ENCODE data around the gene TENM4. TPM values are rescaled to one million over a fixed set of nuclear protein-coding genes. Genes with fewer than 3 reads are reported as not detected.

Gene TENM4
- total and polyA plus RNA-seq, 10 of the 15 experiments (the other 5 are each of a cell fraction or from before 2014, with no cell fraction given): 0.03 to 0.12 (median 0.06) TPM; not detected in 7

GRCh38 chr11:78666675-78667160, 774.1 kb downstream of the TENM4 start:
- Histone ChIP-seq H3K36me3 (ENCODE audit: control insufficient read depth in 2 of 2, insufficient read depth in 2 of 2, low read length in 1 of 2) (no peaks in the 10 kb centered on the region), H3K9ac (ENCODE audit: control insufficient read depth, insufficient read depth, low read length) (no peak overlapping the region), H3K4me2 (ENCODE audit: control insufficient read depth, insufficient read depth) (no peak overlapping the region), H3K9me3 (replicated peaks; ENCODE audit: control insufficient read depth, insufficient read depth, low read length) (no peaks in the 10 kb centered on the region), H3K4me3 (no peak overlapping the region), H3K4me1 (ENCODE audit: control insufficient read depth, insufficient read depth, low read length) (no peaks in the 10 kb centered on the region), H3K79me2 (ENCODE audit: control insufficient read depth, insufficient read depth, low read length) (no peaks in the 10 kb centered on the region), H4K20me1 (ENCODE audit: control insufficient read depth, insufficient read depth) (no peaks in the 10 kb centered on the region), H3K27me3 (replicated peaks in 1 of 2; ENCODE audit: control insufficient read depth in 2 of 2, insufficient read depth in 2 of 2, low read length in 1 of 2) (no peaks in the 10 kb centered on the region; a peak in 1 of 4 replicates), H3K27ac (ENCODE audit: control insufficient read depth, insufficient read depth) (no peak overlapping the region), H2AFZ (ENCODE audit: control insufficient read depth, low read depth, low read length) (no peak overlapping the region)
- TF ChIP-seq BACH1 (IDR thresholded peaks at IDR 0.05; ENCODE audit: borderline replicate concordance) (no peak), CREM (IDR thresholded peaks at IDR 0.05; ENCODE audit: low read depth) (no peak), NRF1 (conservative IDR thresholded peaks at IDR 0.05; ENCODE audit: low read depth, low read length) (no peak), NFYB (IDR thresholded peaks at IDR 0.05; ENCODE audit: insufficient read depth, low read depth, low read length) (no peak), E2F4 (IDR thresholded peaks at IDR 0.05; ENCODE audit: low read depth, low read length) (no peak)
- no peak for DNase-seq (ENCODE audit: low read depth, low spot score)
- BruUV-seq (replicated peaks): no TSS peak
- intact Hi-C loops (cut with micrococcal nuclease; ENCODE audit: unreplicated experiment) (no loop called here), in situ Hi-C loops (cut with MboI) (no loop called here)
- ChIA-PET CTCF (no interaction called here), SMC1A (ENCODE audit: uncharacterized antibody, unreplicated experiment) (no interaction called here), POLR2A (no interaction called here), RAD21 (ENCODE audit: unreplicated experiment) (no interaction called here)
- ATAC-seq: no peak
- no peak for FAIRE-seq

GRCh38 chr11:78664636-78665035, 776.2 kb downstream of the TENM4 start:
- POLR2A ChIA-PET: no interaction called here
- SMC1A ChIA-PET (ENCODE audit: uncharacterized antibody, unreplicated experiment): no interaction called here
- RAD21 ChIA-PET (ENCODE audit: unreplicated experiment): interaction anchor here (0.6 kb wide), 1 partner anchor 290 kb away, joined by 3 read pairs; no protein-coding TSS in a partner anchor
- BruUV-seq (replicated peaks): no TSS peak
- peaks cover 0 to 2% of the 10 kb centered on the region in 2 experiments; a peak in 3 of 4 replicates for H3K27me3 ChIP-seq (replicated peaks in 1 of 2; ENCODE audit: control insufficient read depth in 2 of 2, insufficient read depth in 2 of 2, low read length in 1 of 2)
- H3K27ac ChIP-seq (ENCODE audit: control insufficient read depth, insufficient read depth): no peak overlapping the region
- H2AFZ ChIP-seq (ENCODE audit: control insufficient read depth, low read depth, low read length): no peak overlapping the region
- no peak for DNase-seq (ENCODE audit: low read depth, low spot score)
- ATAC-seq: no peak
- no peak overlapping the region for H3K4me3 ChIP-seq
- no peaks in the 10 kb centered on the region for H3K4me1 ChIP-seq (ENCODE audit: control insufficient read depth, insufficient read depth, low read length)
- CTCF ChIA-PET: interaction anchor here (1.9 to 2.0 kb wide), 2 partner anchors 17 to 19 kb away, joined by 6 to 7 read pairs; no protein-coding TSS in a partner anchor
- no peak overlapping the region for H3K4me2 ChIP-seq (ENCODE audit: control insufficient read depth, insufficient read depth)
- in situ Hi-C loops (cut with MboI) (no loop called here), intact Hi-C loops (cut with micrococcal nuclease; ENCODE audit: unreplicated experiment) (no loop called here)
- no peaks in the 10 kb centered on the region for H3K79me2 ChIP-seq (ENCODE audit: control insufficient read depth, insufficient read depth, low read length)
- no peaks in the 10 kb centered on the region for H4K20me1 ChIP-seq (ENCODE audit: control insufficient read depth, insufficient read depth)
- 60% methylated on average over 1 of the region's 1 CpG for WGBS (ENCODE audit: insufficient coverage, insufficient replicate concordance, low lambda C conversion rate, missing lambda C conversion rate)
- H3K9ac ChIP-seq (ENCODE audit: control insufficient read depth, insufficient read depth, low read length): no peak overlapping the region
- no peaks in the 10 kb centered on the region for H3K9me3 ChIP-seq (replicated peaks; ENCODE audit: control insufficient read depth, insufficient read depth, low read length)
- no peak for FAIRE-seq
- H3K36me3 ChIP-seq (ENCODE audit: control insufficient read depth in 2 of 2, insufficient read depth in 2 of 2, low read length in 1 of 2): no peaks in the 10 kb centered on the region
- no peak for TF ChIP-seq MTA2 (IDR thresholded peaks at IDR 0.05; ENCODE audit: low read depth)
- TF ChIP-seq GATAD2B (conservative IDR thresholded peaks at IDR 0.05; ENCODE audit: low read depth): no peak
- no peak for TF ChIP-seq NR2C2 (IDR thresholded peaks at IDR 0.05; ENCODE audit: borderline replicate concordance, control insufficient read depth, insufficient read length, low read depth)
- no peak for TF ChIP-seq RUNX3 (IDR thresholded peaks at IDR 0.05; ENCODE audit: low read length)
- TF ChIP-seq, protein P1, sequence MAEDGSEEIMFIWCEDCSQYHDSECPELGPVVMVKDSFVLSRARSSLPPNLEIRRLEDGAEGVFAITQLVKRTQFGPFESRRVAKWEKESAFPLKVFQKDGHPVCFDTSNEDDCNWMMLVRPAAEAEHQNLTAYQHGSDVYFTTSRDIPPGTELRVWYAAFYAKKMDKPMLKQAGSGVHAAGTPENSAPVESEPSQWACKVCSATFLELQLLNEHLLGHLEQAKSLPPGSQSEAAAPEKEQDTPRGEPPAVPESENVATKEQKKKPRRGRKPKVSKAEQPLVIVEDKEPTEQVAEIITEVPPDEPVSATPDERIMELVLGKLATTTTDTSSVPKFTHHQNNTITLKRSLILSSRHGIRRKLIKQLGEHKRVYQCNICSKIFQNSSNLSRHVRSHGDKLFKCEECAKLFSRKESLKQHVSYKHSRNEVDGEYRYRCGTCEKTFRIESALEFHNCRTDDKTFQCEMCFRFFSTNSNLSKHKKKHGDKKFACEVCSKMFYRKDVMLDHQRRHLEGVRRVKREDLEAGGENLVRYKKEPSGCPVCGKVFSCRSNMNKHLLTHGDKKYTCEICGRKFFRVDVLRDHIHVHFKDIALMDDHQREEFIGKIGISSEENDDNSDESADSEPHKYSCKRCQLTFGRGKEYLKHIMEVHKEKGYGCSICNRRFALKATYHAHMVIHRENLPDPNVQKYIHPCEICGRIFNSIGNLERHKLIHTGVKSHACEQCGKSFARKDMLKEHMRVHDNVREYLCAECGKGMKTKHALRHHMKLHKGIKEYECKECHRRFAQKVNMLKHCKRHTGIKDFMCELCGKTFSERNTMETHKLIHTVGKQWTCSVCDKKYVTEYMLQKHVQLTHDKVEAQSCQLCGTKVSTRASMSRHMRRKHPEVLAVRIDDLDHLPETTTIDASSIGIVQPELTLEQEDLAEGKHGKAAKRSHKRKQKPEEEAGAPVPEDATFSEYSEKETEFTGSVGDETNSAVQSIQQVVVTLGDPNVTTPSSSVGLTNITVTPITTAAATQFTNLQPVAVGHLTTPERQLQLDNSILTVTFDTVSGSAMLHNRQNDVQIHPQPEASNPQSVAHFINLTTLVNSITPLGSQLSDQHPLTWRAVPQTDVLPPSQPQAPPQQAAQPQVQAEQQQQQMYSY (CRISPR knock-in tag; IDR thresholded peaks at IDR 0.05): no peak
- no peak for TF ChIP-seq RB1 (IDR thresholded peaks at IDR 0.05; ENCODE audit: borderline replicate concordance)
- TF ChIP-seq, protein P2, sequence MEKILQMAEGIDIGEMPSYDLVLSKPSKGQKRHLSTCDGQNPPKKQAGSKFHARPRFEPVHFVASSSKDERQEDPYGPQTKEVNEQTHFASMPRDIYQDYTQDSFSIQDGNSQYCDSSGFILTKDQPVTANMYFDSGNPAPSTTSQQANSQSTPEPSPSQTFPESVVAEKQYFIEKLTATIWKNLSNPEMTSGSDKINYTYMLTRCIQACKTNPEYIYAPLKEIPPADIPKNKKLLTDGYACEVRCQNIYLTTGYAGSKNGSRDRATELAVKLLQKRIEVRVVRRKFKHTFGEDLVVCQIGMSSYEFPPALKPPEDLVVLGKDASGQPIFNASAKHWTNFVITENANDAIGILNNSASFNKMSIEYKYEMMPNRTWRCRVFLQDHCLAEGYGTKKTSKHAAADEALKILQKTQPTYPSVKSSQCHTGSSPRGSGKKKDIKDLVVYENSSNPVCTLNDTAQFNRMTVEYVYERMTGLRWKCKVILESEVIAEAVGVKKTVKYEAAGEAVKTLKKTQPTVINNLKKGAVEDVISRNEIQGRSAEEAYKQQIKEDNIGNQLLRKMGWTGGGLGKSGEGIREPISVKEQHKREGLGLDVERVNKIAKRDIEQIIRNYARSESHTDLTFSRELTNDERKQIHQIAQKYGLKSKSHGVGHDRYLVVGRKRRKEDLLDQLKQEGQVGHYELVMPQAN (conservative IDR thresholded peaks at IDR 0.05): no peak
